NCI-H345 (cell line): Measurements from ENCODE around the gene MAMDC4.

Experiments
- DNase-seq: peaks from one replicate; lab custom pipeline; 2025; lab: John Stamatoyannopoulos, UW

Gene MAMDC4

GRCh38 chr9:136849960-136850865 lies 1.9 kb upstream of the MAMDC4 start:
- no peak for DNase-seq

GRCh38 chr9:136850866-136851775 lies 1.0 kb upstream of the MAMDC4 start:
- DNase-seq: no peak

GRCh38 chr9:136852664-136853595 lies 784 bp downstream of the MAMDC4 start:
- no peak for DNase-seq

- no peak for DNase-seq
Observed at GRCh38 chr9:136853596-136854112, 1.5 kb downstream of the MAMDC4 start.

- no peak for DNase-seq
Observed at GRCh38 chr9:136854113-136854841, 2.1 kb downstream of the MAMDC4 start.

- no peak for DNase-seq
Observed at GRCh38 chr9:136854842-136855460, 2.8 kb downstream of the MAMDC4 start.

GRCh38 chr9:136855461-136856078 lies 3.4 kb downstream of the MAMDC4 start:
- DNase-seq: no peak

- no peak for DNase-seq
Observed at GRCh38 chr9:136856079-136856476, 3.9 kb downstream of the MAMDC4 start.

- DNase-seq: no peak
Observed at GRCh38 chr9:136856541-136857141, 4.5 kb downstream of the MAMDC4 start.

GRCh38 chr9:136857166-136857565 lies 5.0 kb downstream of the MAMDC4 start:
- DNase-seq: no peak

GRCh38 chr9:136857581-136858412 lies 5.7 kb downstream of the MAMDC4 start:
- no peak for DNase-seq

- DNase-seq: no peak
Observed at GRCh38 chr9:136858452-136858843, 6.3 kb downstream of the MAMDC4 start.

GRCh38 chr9:136858844-136859757 lies 7.0 kb downstream of the MAMDC4 start:
- DNase-seq: no peak

GRCh38 chr9:136860529-136860928 lies 8.4 kb downstream of the MAMDC4 start:
- no peak for DNase-seq

- DNase-seq: no peak
Observed at GRCh38 chr9:136860933-136861873, 9.1 kb downstream of the MAMDC4 start.

- DNase-seq: no peak
Observed at GRCh38 chr9:136861874-136862457, 9.8 kb downstream of the MAMDC4 start.
